Measurements from ENCODE around the gene MICA.

MICA gene

GRCh38 chr6:31403283-31404060 is at the start of gene MICA:
Gene MICA, plus strand, starts transcription at chr6:31403595. Its CDS starts 38 bp downstream, at chr6:31403633.
- DNase-seq (ENCODE audit: low read depth in 2 of 2) = peak; percentile 85 to 89
- TF ChIP-seq CTCF (IDR thresholded peaks at IDR 0.05; ENCODE audit: low read depth, low read length) = no peak
- peak within 1 kb of the TSS; percentile 80 to 86 for H3K4me3 ChIP-seq (replicated peaks in 1 of 2; ENCODE audit: low read depth in 2 of 2, low read length in 2 of 2)

GRCh38 chr6:31354158-31354863 is 49.1 kb upstream of the MICA start:
- no peak overlapping the region for H3K4me3 ChIP-seq (replicated peaks in 1 of 2; ENCODE audit: low read depth in 2 of 2, low read length in 2 of 2)
- DNase-seq (ENCODE audit: low read depth in 2 of 2) = no peak
- TF ChIP-seq CTCF (IDR thresholded peaks at IDR 0.05; ENCODE audit: low read depth, low read length) = no peak

GRCh38 chr6:31354864-31355582 is 48.4 kb upstream of the MICA start:
- no peak for DNase-seq (ENCODE audit: low read depth in 2 of 2)
- peak overlapping the region in 1 of 2 donors; percentile 75 for H3K4me3 ChIP-seq (replicated peaks in 1 of 2; ENCODE audit: low read depth in 2 of 2, low read length in 2 of 2)
- TF ChIP-seq CTCF (IDR thresholded peaks at IDR 0.05; ENCODE audit: low read depth, low read length) = no peak

- H3K4me3 ChIP-seq (replicated peaks in 1 of 2; ENCODE audit: low read depth in 2 of 2, low read length in 2 of 2) = peak overlapping the region; percentile 71 to 75
- TF ChIP-seq CTCF (IDR thresholded peaks at IDR 0.05; ENCODE audit: low read depth, low read length) = no peak
- DNase-seq (ENCODE audit: low read depth in 2 of 2) = no peak
These were observed 47.8 kb upstream of the MICA start for GRCh38 chr6:31355583-31355948.

GRCh38 chr6:31356216-31356945 is 47.0 kb upstream of the MICA start:
- DNase-seq (ENCODE audit: low read depth in 2 of 2) = peak in 1 of 2 donors; percentile 36
- peak overlapping the region; percentile 71 to 75 for H3K4me3 ChIP-seq (replicated peaks in 1 of 2; ENCODE audit: low read depth in 2 of 2, low read length in 2 of 2)
- TF ChIP-seq CTCF (IDR thresholded peaks at IDR 0.05; ENCODE audit: low read depth, low read length) = no peak

GRCh38 chr6:31356946-31357466 is 46.4 kb upstream of the MICA start, which contains the start of gene HLA-B:
Gene HLA-B, minus strand, starts transcription at chr6:31357179. Its CDS starts 21 bp downstream, at chr6:31357158.
- TF ChIP-seq CTCF (IDR thresholded peaks at IDR 0.05; ENCODE audit: low read depth, low read length) = no peak
- peak; percentile 84 for DNase-seq (ENCODE audit: low read depth in 2 of 2)
- H3K4me3 ChIP-seq (replicated peaks in 1 of 2; ENCODE audit: low read depth in 2 of 2, low read length in 2 of 2) = peak within 1 kb of the TSS; percentile 71 to 75
